Body of pancreas (tissue), 4 donors: ENCODE results near the gene NBPF12. TPM values are rescaled to one million over a fixed set of nuclear protein-coding genes. Genes with fewer than 3 reads are reported as not detected.
"Not testable (repeated sequence)": the region's sequence is repeated elsewhere in the genome, so short reads cannot be mapped to it uniquely, and the experiment has no call there.

Source experiments
- ATAC-seq: fragments of 150-250 bp; one replicate; pipeline ENCODE4 v1.9.1; 2016
- DNase-seq, 4 donors: peaks; one replicate each; pipeline ENCODE4 v3.0.0-alpha.2; 2019
- H3K27ac ChIP-seq, 4 donors: fragments of 200-600 bp; sonication (generic); 1 replicate in 3 of 4; 2 replicates in 1 of 4; pipeline versions ENCODE4 v1.5.1 to v1.6.1; 2016 to 2019; ENCODE audit warnings: mild to moderate bottlenecking in 1 of 4, mixed read lengths in 1 of 4, moderate library complexity in 1 of 4
- H3K27me3 ChIP-seq, 2 donors: fragments of 200-600 bp; sonication (generic); one replicate each; pipeline ENCODE4 v1.6.0; 2016; ENCODE audit warnings: mild to moderate bottlenecking in 1 of 2
- H3K36me3 ChIP-seq, 2 donors: fragments of 200-600 bp; sonication (generic); replicated peaks in 1 of 2; 2 replicates each; pipeline ENCODE4 v1.5.1; 2016; ENCODE audit warnings: low read depth in 2 of 2; ENCODE audit not compliant: insufficient read depth in 1 of 2
- H3K4me1 ChIP-seq: fragments of 200-600 bp; sonication (generic); one replicate; pipeline ENCODE4 v1.6.0; 2016
- H3K4me3 ChIP-seq, 2 donors: fragments of 200-600 bp; sonication (generic); 1 replicate in 1 of 2; 2 replicates in 1 of 2; pipeline ENCODE4 v1.5.1; 2016 to 2019
- H3K9me3 ChIP-seq, 3 donors: fragments of 200-600 bp; sonication (generic); 1 replicate in 2 of 3; 2 replicates in 1 of 3; pipeline ENCODE4 v1.5.1; 2016
- CTCF ChIP-seq, 7 experiments: fragments of 450-650 bp in 4 of 7; fragments of 200-600 bp in 3 of 7; sonication (generic) in 3 of 7; IDR thresholded peaks; one replicate each; pipeline ENCODE4 v1.5.1; 2016 to 2019; ENCODE audit warnings: antibody characterized with exemption in 7 of 7
- POLR2A ChIP-seq, 3 donors: fragments of 450-650 bp; IDR thresholded peaks; one replicate each; pipeline ENCODE4 v1.6.1; 2016; ENCODE audit warnings: antibody characterized with exemption in 3 of 3, mild to moderate bottlenecking in 2 of 3
- WGBS, 2 donors: methylation state at CpG; one replicate each; pipeline ENCODE4 v1.1.5; 2017; 5-methylcytosine and 5-hydroxymethylcytosine counted together
- intact Hi-C: fragments of 100-400 bp; cut with DNase I; formaldehyde crosslinking; loops from one replicate; pipeline ENCODE4 v1.15.1; 2023
- total RNA-seq, 2 donors: library from RNA; depleted of rRNA; stranded (reverse); fragments of >200 nt; gene quantifications; one replicate each; pipeline ENCODE4 v1.1.0, GENCODE V29; 2016

The NBPF12 gene
- total RNA-seq, 2 donors from 2014 or later: 28.3 to 32.0 TPM

DNA sequence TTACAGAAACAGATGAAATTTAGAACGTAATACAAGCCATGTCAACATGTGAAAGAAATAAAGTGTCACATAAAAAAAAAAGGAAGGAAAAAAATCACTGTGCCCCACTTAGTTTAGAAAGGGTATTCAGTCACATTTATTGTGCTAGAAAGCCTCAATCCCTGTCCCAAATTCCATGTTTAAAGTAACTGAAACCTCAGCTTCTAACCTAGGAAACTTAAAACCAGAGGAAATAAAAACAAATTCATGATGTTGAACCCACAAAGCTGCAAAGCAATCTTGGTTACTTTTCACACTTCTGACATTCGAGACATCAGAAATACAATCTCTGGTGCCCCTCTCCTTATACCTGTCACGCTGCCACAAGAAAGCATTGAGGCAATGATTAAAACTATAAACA, 101.8 kb downstream of the NBPF12 start:
- no peak overlapping the region for H3K27ac ChIP-seq
- no peaks in the 10 kb centered on the region for H3K9me3 ChIP-seq
- H3K36me3 ChIP-seq: no peaks in the 10 kb centered on the region
- intact Hi-C loops: no loop called here
- DNase-seq (no peak), ATAC-seq (no peak)
- H3K4me3 ChIP-seq: no peak overlapping the region
- TF ChIP-seq POLR2A (IDR thresholded peaks at IDR 0.05): no peak
- no peak for TF ChIP-seq CTCF (IDR thresholded peaks at IDR 0.05)
- no peaks in the 10 kb centered on the region for H3K4me1 ChIP-seq
- H3K27me3 ChIP-seq: no peaks in the 10 kb centered on the region
- WGBS, 2 donors: 74 to 78% methylated on average over 3 of the region's 3 CpGs

- DNase-seq, H3K9me3 ChIP-seq, H3K27ac ChIP-seq, H3K4me1 ChIP-seq, ATAC-seq, H3K4me3 ChIP-seq, intact Hi-C loops, H3K27me3 ChIP-seq, H3K36me3 ChIP-seq: not testable (repeated sequence)
- 77 to 80% methylated on average over 3 of the region's 3 CpGs for WGBS, 2 donors
Measured at GRCh38 chr1:147042891-147043290, 104.8 kb downstream of the NBPF12 start.

DNA sequence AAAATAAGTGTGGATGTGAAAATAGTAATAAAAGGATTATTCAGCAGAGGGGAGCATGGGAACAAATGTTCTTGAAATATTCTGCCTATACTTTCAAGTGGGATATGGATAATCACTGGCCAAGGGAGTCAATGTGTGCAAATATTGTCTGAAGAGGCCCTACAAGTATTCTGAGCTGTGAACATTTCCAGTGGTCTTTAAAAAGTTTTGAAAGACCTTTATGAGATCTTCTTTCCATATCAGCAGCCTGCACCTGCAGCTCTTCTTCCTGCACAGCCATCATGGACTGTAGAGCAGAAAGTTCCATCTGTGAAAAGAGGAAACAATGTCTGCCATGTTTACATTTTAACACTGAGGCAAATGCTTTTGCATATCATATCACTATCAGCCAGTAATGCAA, 106.4 kb downstream of the NBPF12 start:
- H3K36me3 ChIP-seq, H3K4me3 ChIP-seq, H3K27ac ChIP-seq, H3K4me1 ChIP-seq, H3K27me3 ChIP-seq, ATAC-seq, intact Hi-C loops, DNase-seq, H3K9me3 ChIP-seq: not testable (repeated sequence)

Other genes with a start within 250 kb of the NBPF12 start
- gene PRKAB2, start 234.1 kb downstream of the NBPF12 start, total RNA-seq: 10 to 100 TPM; 11.9 to 19.5 TPM